ENCODE measurements around the gene STAT5A. TPM values are rescaled to one million over a fixed set of nuclear protein-coding genes. Genes with fewer than 3 reads are reported as not detected.

STAT5A gene
- total RNA-seq, 1 experiment from 2014 or later, result 0.91 TPM

DNA sequence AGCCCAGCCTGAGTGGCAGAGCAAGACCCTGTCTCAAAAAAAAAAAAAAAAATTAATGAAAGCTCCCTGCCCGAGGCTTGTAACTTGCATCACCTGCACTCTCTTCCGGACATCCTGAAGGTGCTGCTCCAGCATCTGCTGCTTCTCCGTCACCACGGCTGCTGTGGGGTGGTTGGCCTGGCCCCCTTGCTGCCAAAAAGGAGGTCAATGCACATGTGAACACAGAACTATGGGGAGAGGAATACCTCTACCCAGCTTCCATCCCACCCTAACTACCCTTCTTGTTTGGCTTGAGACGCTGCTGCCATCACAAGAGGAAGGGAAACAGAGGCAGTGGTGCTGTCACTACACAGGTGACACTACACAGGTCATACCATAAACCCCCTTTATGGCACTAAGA, 50.9 kb downstream of the STAT5A start:
- ChIA-PET POLR2A (no interaction called here), RAD21 (ENCODE audit: low non-redundant PET in 1 of 2, low total read pairs in 2 of 2, uncharacterized antibody in 2 of 2, unreplicated experiment in 2 of 2) (interaction anchor here in 1 of 2 experiments (0.6 kb wide), 1 partner anchor 212 kb away, joined by 3 read pairs; no protein-coding TSS in a partner anchor), CTCF (no interaction called here)
- H4K20me1 ChIP-seq (ENCODE audit: insufficient read depth), result no peaks in the 10 kb centered on the region
- H3K4me3 ChIP-seq (replicated peaks in 1 of 2; ENCODE audit: low read depth in 1 of 2, low read length in 2 of 2), result no peak overlapping the region
- TF ChIP-seq ZFX (IDR thresholded peaks at IDR 0.05) (no peak), SP1 (IDR thresholded peaks at IDR 0.05; ENCODE audit: low read depth) (no peak), ELF1 (IDR thresholded peaks at IDR 0.05; ENCODE audit: borderline replicate concordance, low read depth) (no peak), CEBPB (IDR thresholded peaks at IDR 0.05; ENCODE audit: low read depth) (no peak)
- TF ChIP-seq, protein P1, sequence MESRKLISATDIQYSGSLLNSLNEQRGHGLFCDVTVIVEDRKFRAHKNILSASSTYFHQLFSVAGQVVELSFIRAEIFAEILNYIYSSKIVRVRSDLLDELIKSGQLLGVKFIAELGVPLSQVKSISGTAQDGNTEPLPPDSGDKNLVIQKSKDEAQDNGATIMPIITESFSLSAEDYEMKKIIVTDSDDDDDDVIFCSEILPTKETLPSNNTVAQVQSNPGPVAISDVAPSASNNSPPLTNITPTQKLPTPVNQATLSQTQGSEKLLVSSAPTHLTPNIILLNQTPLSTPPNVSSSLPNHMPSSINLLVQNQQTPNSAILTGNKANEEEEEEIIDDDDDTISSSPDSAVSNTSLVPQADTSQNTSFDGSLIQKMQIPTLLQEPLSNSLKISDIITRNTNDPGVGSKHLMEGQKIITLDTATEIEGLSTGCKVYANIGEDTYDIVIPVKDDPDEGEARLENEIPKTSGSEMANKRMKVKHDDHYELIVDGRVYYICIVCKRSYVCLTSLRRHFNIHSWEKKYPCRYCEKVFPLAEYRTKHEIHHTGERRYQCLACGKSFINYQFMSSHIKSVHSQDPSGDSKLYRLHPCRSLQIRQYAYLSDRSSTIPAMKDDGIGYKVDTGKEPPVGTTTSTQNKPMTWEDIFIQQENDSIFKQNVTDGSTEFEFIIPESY (IDR thresholded peaks at IDR 0.05; ENCODE audit: extremely low read depth, insufficient replicate concordance, low read length), result no peak
- TF ChIP-seq, protein P2, sequence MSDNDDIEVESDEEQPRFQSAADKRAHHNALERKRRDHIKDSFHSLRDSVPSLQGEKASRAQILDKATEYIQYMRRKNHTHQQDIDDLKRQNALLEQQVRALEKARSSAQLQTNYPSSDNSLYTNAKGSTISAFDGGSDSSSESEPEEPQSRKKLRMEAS (IDR thresholded peaks at IDR 0.05), result no peak
- no peaks in the 10 kb centered on the region for H3K9me2 ChIP-seq (ENCODE audit: insufficient read depth)
- H2AFZ ChIP-seq (ENCODE audit: low read depth, low read length, poor library complexity, severe bottlenecking), result no peak overlapping the region
- no peak overlapping the region for H3K27ac ChIP-seq (ENCODE audit: low read depth, low read length)
- DNase-seq (ENCODE audit: low read depth, low spot score), result no peak
- H3K4me2 ChIP-seq (ENCODE audit: low read length), result no peak overlapping the region
- no peaks in the 10 kb centered on the region for H3K9me3 ChIP-seq (ENCODE audit: control insufficient read depth in 1 of 2, insufficient read depth in 1 of 2, low read depth in 1 of 2, low read length in 2 of 2)
- BruUV-seq (replicated peaks), result no TSS peak
- ATAC-seq, result no peak
- no peaks in the 10 kb centered on the region for H3K79me2 ChIP-seq (ENCODE audit: insufficient read depth, low read length)
- intact Hi-C loops (cut with micrococcal nuclease), result no loop called here
- H3K9ac ChIP-seq (ENCODE audit: low read length), result no peak overlapping the region
- no peaks in the 10 kb centered on the region for H3K27me3 ChIP-seq (ENCODE audit: insufficient read depth, low read length)
- peaks cover 0 to 6% of the 10 kb centered on the region in 2 experiments; a peak in 2 of 4 replicates for H3K4me1 ChIP-seq (ENCODE audit: control insufficient read depth in 1 of 2, insufficient read depth in 2 of 2, low read length in 2 of 2)
- H3K36me3 ChIP-seq (ENCODE audit: control insufficient read depth in 1 of 2, insufficient read depth in 2 of 2, low read length in 2 of 2), result peaks cover 5 to 27% of the 10 kb centered on the region in 2 experiments

DNA sequence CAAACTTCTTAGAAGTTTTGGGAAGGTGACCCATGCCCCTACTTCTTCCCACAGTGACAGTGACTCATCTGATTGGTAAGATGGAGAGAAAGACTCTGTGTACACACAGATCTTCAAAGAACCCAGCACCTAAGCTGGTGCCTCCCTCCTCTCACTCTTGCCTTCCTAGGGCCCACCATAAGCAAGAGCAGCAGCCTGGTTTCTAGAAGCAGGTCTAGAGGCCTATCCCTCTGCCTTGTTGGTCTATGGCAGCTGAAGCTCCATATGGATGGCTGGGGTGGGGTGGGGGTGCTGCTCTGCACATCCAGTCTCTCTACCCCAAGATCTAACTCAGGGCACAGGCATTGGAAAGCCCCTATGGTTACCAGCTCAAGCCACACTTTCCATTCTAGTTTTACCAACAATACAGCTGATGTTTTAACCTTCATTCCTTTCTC, 52.4 kb downstream of the STAT5A start:
- Histone ChIP-seq H3K4me3 (replicated peaks in 1 of 2; ENCODE audit: low read depth in 1 of 2, low read length in 2 of 2) (no peak overlapping the region), H3K36me3 (ENCODE audit: control insufficient read depth in 1 of 2, insufficient read depth in 2 of 2, low read length in 2 of 2) (peaks cover 9 to 28% of the 10 kb centered on the region in 2 experiments), H2AFZ (ENCODE audit: low read depth, low read length, poor library complexity, severe bottlenecking) (no peak overlapping the region), H3K4me1 (ENCODE audit: control insufficient read depth in 1 of 2, insufficient read depth in 2 of 2, low read length in 2 of 2) (peaks cover 0 to 6% of the 10 kb centered on the region in 2 experiments; a peak in 2 of 4 replicates), H3K9me3 (ENCODE audit: control insufficient read depth in 1 of 2, insufficient read depth in 1 of 2, low read depth in 1 of 2, low read length in 2 of 2) (no peaks in the 10 kb centered on the region), H3K4me2 (ENCODE audit: low read length) (no peak overlapping the region), H4K20me1 (ENCODE audit: insufficient read depth) (no peaks in the 10 kb centered on the region), H3K27me3 (ENCODE audit: insufficient read depth, low read length) (no peaks in the 10 kb centered on the region), H3K9me2 (ENCODE audit: insufficient read depth) (no peaks in the 10 kb centered on the region), H3K79me2 (ENCODE audit: insufficient read depth, low read length) (no peaks in the 10 kb centered on the region), H3K9ac (ENCODE audit: low read length) (no peak overlapping the region), H3K27ac (ENCODE audit: low read depth, low read length) (no peak overlapping the region)
- no TSS peak for BruUV-seq (replicated peaks)
- CTCF ChIA-PET, result no interaction called here
- ATAC-seq, result 0 out of 2 replicates have a peak, but pooled peaks have one; percentile 17
- RAD21 ChIA-PET (ENCODE audit: low non-redundant PET in 1 of 2, low total read pairs in 2 of 2, uncharacterized antibody in 2 of 2, unreplicated experiment in 2 of 2), result no interaction called here
- intact Hi-C loops (cut with micrococcal nuclease), result no loop called here
- no peak for DNase-seq (ENCODE audit: low read depth, low spot score)
- POLR2A ChIA-PET, result no interaction called here
- no peak for TF ChIP-seq EZH2 (IDR thresholded peaks at IDR 0.05)
- TF ChIP-seq, protein P1 (IDR thresholded peaks at IDR 0.05; ENCODE audit: extremely low read depth, insufficient replicate concordance, low read length), result no peak
- no peak for TF ChIP-seq TCF7L2 (IDR thresholded peaks at IDR 0.05; ENCODE audit: borderline replicate concordance, extremely low read depth, insufficient read depth, insufficient read length)
- TF ChIP-seq, protein P3, sequence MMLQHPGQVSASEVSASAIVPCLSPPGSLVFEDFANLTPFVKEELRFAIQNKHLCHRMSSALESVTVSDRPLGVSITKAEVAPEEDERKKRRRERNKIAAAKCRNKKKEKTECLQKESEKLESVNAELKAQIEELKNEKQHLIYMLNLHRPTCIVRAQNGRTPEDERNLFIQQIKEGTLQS (IDR thresholded peaks at IDR 0.05), result no peak
- TF ChIP-seq SRF (IDR thresholded peaks at IDR 0.05; ENCODE audit: low read depth), result no peak
- TF ChIP-seq FOSL1 (IDR thresholded peaks at IDR 0.05; ENCODE audit: low read depth), result no peak
- TF ChIP-seq CBX3 (IDR thresholded peaks at IDR 0.05; ENCODE audit: low read depth), result no peak
- TF ChIP-seq ELF1 (IDR thresholded peaks at IDR 0.05; ENCODE audit: borderline replicate concordance, low read depth), result no peak
- no peak for TF ChIP-seq EZH2phosphoT487 (IDR thresholded peaks at IDR 0.05; ENCODE audit: borderline replicate concordance)
- no peak for TF ChIP-seq ZNF274 (IDR thresholded peaks at IDR 0.05; ENCODE audit: low read depth, low read length)
- TF ChIP-seq POLR2AphosphoS5 (IDR thresholded peaks at IDR 0.05; ENCODE audit: low read depth, low read length), result no peak
- no peak for TF ChIP-seq SIN3A (IDR thresholded peaks at IDR 0.05; ENCODE audit: low read depth)
- no peak for TF ChIP-seq JUND (IDR thresholded peaks at IDR 0.05)
- TF ChIP-seq SP1 (IDR thresholded peaks at IDR 0.05; ENCODE audit: low read depth), result no peak
- TF ChIP-seq RAD21 (IDR thresholded peaks at IDR 0.05; ENCODE audit: low read depth), result no peak
